SK-N-SH (cell line): ENCODE measurements around the gene FLYWCH2. TPM values are rescaled to one million over a fixed set of nuclear protein-coding genes. Genes with fewer than 3 reads are reported as not detected.
A peak's percentile ranks its signal among the peaks of the same experiment; 100 is the strongest.

Experiments used
- CTCF ChIA-PET: fragments of 300-600, 350-600 bp; formaldehyde crosslinking; extraction: SDS; loops from one replicate; lab custom pipeline; 2021; lab: Yijun Ruan, JAX
- POLR2A ChIA-PET: fragments of 350-600 bp; sonication (Branson Sonifier 250); formaldehyde crosslinking; extraction: SDS; loops from one replicate; lab custom pipeline; 2020; ENCODE audit warnings: antibody characterized with exemption, inconsistent platforms; lab: Yijun Ruan, JAX
- DNase-seq: peaks from one replicate; pipeline ENCODE4 v3.0.0; 2012
- H2AFZ ChIP-seq: fragments of 200-600 bp; sonication (generic); 2 replicates; pipeline ENCODE4 v1.8.1; 2016; ENCODE audit warnings: antibody characterized with exemption, mild to moderate bottlenecking, low read depth
- H3F3A ChIP-seq: fragments of 200-600 bp; sonication (generic); replicated peaks from 2 replicates; pipeline ENCODE3; 2016; ENCODE audit warnings: antibody characterized with exemption, mild to moderate bottlenecking; ENCODE audit not compliant: insufficient read depth
- H3K27ac ChIP-seq, 2 experiments: fragments of 200-500 bp in 1 of 2; fragments of 200-600 bp in 1 of 2; sonication (Bioruptor generic) in 1 of 2; sonication (generic), shearing (Covaris generic) in 1 of 2; 2 replicates each; pipeline versions ENCODE4 v1.5.1 to v1.6.1; 2014 to 2016; ENCODE audit warnings: low read depth in 2 of 2, inconsistent platforms in 1 of 2, low read length in 1 of 2, mild to moderate bottlenecking in 1 of 2, mixed read lengths in 1 of 2
- H3K27me3 ChIP-seq: fragments of 200-600 bp; sonication (generic), shearing (Covaris generic); 2 replicates; pipeline ENCODE4 v1.6.1; 2016; ENCODE audit warnings: mixed run types; ENCODE audit not compliant: insufficient read depth
- H3K36me3 ChIP-seq, 2 experiments: fragments of 200-500 bp in 1 of 2; fragments of 200-600 bp in 1 of 2; sonication (Bioruptor generic) in 1 of 2; sonication (generic) in 1 of 2; replicated peaks in 1 of 2; 2 replicates each; pipeline versions ENCODE3 to v1.5.1; 2014 to 2016; ENCODE audit warnings: low read length in 1 of 2, mild to moderate bottlenecking in 1 of 2; ENCODE audit not compliant: insufficient read depth in 2 of 2, control insufficient read depth in 1 of 2
- H3K4me1 ChIP-seq, 2 experiments: fragments of 200-500 bp in 1 of 2; fragments of 200-600 bp in 1 of 2; sonication (Bioruptor generic) in 1 of 2; sonication (generic), shearing (Covaris generic) in 1 of 2; 2 replicates each; pipeline versions ENCODE4 v1.5.1 to v1.6.1; 2014 to 2016; ENCODE audit warnings: low read depth in 1 of 2, low read length in 1 of 2, mixed run types in 1 of 2; ENCODE audit not compliant: insufficient read depth in 2 of 2, control insufficient read depth in 1 of 2
- H3K4me2 ChIP-seq: fragments of 200-600 bp; sonication (generic), shearing (Covaris generic); 2 replicates; pipeline ENCODE4 v1.6.1; 2017; ENCODE audit warnings: mixed run types
- H3K4me3 ChIP-seq, 2 experiments: fragments of 200-500 bp in 1 of 2; fragments of 200-600 bp in 1 of 2; sonication (Bioruptor generic) in 1 of 2; sonication (generic), shearing (Covaris generic) in 1 of 2; 2 replicates each; pipeline versions ENCODE4 v1.5.1 to v1.8.1; 2014 to 2016; ENCODE audit warnings: low read depth in 2 of 2, inconsistent platforms in 1 of 2, low read length in 1 of 2, mild to moderate bottlenecking in 1 of 2, mixed read lengths in 1 of 2, moderate library complexity in 1 of 2
- H3K79me2 ChIP-seq: fragments of 200-600 bp; sonication (generic); 2 replicates; pipeline ENCODE4 v1.8.1; 2017; ENCODE audit warnings: mild to moderate bottlenecking; ENCODE audit not compliant: insufficient read depth
- H3K9ac ChIP-seq: fragments of 200-600 bp; sonication (generic); 2 replicates; pipeline ENCODE4 v1.6.1; 2017; ENCODE audit warnings: mixed run types
- H3K9me2 ChIP-seq: fragments of 200-600 bp; sonication (generic); 2 replicates; pipeline ENCODE4 v1.6.1; 2017; ENCODE audit warnings: mixed run types
- H3K9me3 ChIP-seq: fragments of 200-600 bp; sonication (generic); 2 replicates; pipeline ENCODE4 v1.6.1; 2017; ENCODE audit warnings: mixed run types, mild to moderate bottlenecking, moderate library complexity
- H4K20me1 ChIP-seq: fragments of 200-600 bp; sonication (generic); 2 replicates; pipeline ENCODE4 v1.6.1; 2017; ENCODE audit warnings: mild to moderate bottlenecking, mixed run types; ENCODE audit not compliant: insufficient read depth
- CHD2 ChIP-seq: fragments of 150-350 bp; IDR thresholded peaks from 2 replicates; pipeline ENCODE4 v1.6.1; 2018; ENCODE audit warnings: low read length; ENCODE audit not compliant: partially characterized antibody
- FOXJ3 ChIP-seq: sonication (generic); formaldehyde crosslinking; IDR thresholded peaks from 2 replicates; pipeline ENCODE4 v1.5.1; 2020; ENCODE audit warnings: mild to moderate bottlenecking, missing genetic modification reagents
- GATA2 ChIP-seq: sonication (generic); formaldehyde crosslinking; IDR thresholded peaks from 2 replicates; pipeline ENCODE4 v1.5.0; 2020; ENCODE audit warnings: mild to moderate bottlenecking, missing genetic modification reagents
- MEF2A ChIP-seq: IDR thresholded peaks from 2 replicates; pipeline ENCODE4 v1.4.0; 2012; ENCODE audit warnings: low read depth, borderline replicate concordance
- NFIC ChIP-seq: IDR thresholded peaks from 2 replicates; pipeline ENCODE4 v1.4.0; 2012; ENCODE audit warnings: borderline replicate concordance
- POLR2AphosphoS5 ChIP-seq: IDR thresholded peaks from 2 replicates; pipeline ENCODE4 v1.6.1; 2012; ENCODE audit warnings: low read depth, low read length
- RAD21 ChIP-seq: IDR thresholded peaks from 2 replicates; pipeline ENCODE4 v1.6.1; 2012; ENCODE audit warnings: mild to moderate bottlenecking, low read length
- RFX5 ChIP-seq: IDR thresholded peaks from 2 replicates; pipeline ENCODE4 v1.6.1; 2012; ENCODE audit warnings: mild to moderate bottlenecking, improper control_type of control experiment, low read length
- SMC3 ChIP-seq: IDR thresholded peaks from 2 replicates; pipeline ENCODE4 v1.6.1; 2012; ENCODE audit warnings: low read depth, low read length, improper control_type of control experiment
- TEAD4 ChIP-seq: IDR thresholded peaks from 2 replicates; pipeline ENCODE4 v1.4.0; 2012; ENCODE audit warnings: mild to moderate bottlenecking, borderline replicate concordance; ENCODE audit not compliant: insufficient read depth
- WGBS: methylation state at CpG from one replicate; pipeline ENCODE4 v1.1.6; 2017; ENCODE audit warnings: low lambda C conversion rate; 5-methylcytosine and 5-hydroxymethylcytosine counted together
- polyA plus RNA-seq, 3 experiments: library from polyadenylated mRNA; depleted of rRNA; stranded (reverse); fragments of >200 nt; gene quantifications; 2 replicates each; pipeline ENCODE4 v1.2.3, GENCODE V29; 2012
- TF ChIP-seq, protein P1 (sequence below): IDR thresholded peaks from 2 replicates; pipeline ENCODE4; 2012
- TF ChIP-seq, protein P2 (sequence below): IDR thresholded peaks from 2 replicates; pipeline ENCODE4 v1.4.0; 2012; ENCODE audit warnings: low read depth
- TF ChIP-seq, protein P3 (sequence below): fragments of 150-350 bp; IDR thresholded peaks from 2 replicates; pipeline ENCODE4 v1.6.1; 2017; ENCODE audit warnings: antibody characterized with exemption, low read length, low read depth, borderline replicate concordance
- TF ChIP-seq, protein P4 (sequence below): IDR thresholded peaks from 2 replicates; pipeline ENCODE4 v1.4.0; 2012; ENCODE audit warnings: low read depth, borderline replicate concordance
- TF ChIP-seq, protein P5 (sequence below): fragments of 200-600 bp; sonication (generic); IDR thresholded peaks from 2 replicates; pipeline ENCODE4 v1.6.1; 2017; ENCODE audit warnings: antibody characterized with exemption, mild to moderate bottlenecking, moderate library complexity

The FLYWCH2 gene
- polyA plus RNA-seq, 1 of the 3 experiments (the other 2 are of a cell fraction): 64.8 TPM

DNA sequence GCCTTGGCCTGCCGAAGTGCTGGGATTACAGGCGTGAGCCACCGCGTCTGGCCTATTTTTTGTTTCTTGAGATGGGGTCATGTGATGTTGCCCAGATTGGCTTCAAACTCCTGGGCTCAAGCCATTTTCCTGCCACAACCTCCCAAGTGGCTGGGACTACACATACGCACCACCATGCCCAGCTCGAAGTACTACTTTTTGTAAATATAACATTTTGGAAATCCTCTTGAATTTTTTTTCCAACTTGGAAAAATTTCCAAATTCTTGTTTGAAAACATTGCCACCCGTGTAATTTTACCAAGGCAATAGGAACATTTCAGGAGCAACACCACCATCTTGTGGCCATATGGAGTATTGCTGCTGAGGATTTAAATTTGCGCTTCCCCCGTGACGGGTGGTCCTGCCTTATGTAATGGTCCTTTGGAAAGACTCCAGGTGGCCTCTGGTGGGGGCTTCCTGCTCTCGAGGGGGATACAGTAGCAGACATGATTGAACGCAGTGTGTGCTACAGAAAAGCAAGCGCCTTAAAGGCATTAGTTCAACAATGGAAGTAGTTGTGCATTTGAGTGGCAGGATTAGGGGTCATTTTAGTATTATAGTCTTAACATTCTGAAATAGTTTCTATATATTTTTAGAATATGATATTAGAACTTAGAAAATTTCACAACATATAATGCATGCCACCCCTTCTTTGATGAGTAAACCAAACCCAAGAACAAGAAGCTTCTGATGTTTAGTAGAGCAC, 36.7 kb downstream of the FLYWCH2 start:
- ChIA-PET POLR2A (interaction anchor here (0.7 to 0.9 kb wide), 2 partner anchors 14 to 220 kb away, joined by 3 read pairs; no protein-coding TSS in a partner anchor), CTCF (interaction anchor here (0.6 to 4.3 kb wide), 29 partner anchors 8 to 413 kb away, joined by 3 to 25 read pairs (median 4); partner anchors contain the start of genes FLYWCH1 and ZG16B)
- peak; percentile 84 for DNase-seq
- peak overlapping the region in 1 of 2 experiments; percentile 46; a peak in 2 of 4 replicates for H3K27ac ChIP-seq
- H2AFZ ChIP-seq: no peak overlapping the region
- TF ChIP-seq, protein P1, sequence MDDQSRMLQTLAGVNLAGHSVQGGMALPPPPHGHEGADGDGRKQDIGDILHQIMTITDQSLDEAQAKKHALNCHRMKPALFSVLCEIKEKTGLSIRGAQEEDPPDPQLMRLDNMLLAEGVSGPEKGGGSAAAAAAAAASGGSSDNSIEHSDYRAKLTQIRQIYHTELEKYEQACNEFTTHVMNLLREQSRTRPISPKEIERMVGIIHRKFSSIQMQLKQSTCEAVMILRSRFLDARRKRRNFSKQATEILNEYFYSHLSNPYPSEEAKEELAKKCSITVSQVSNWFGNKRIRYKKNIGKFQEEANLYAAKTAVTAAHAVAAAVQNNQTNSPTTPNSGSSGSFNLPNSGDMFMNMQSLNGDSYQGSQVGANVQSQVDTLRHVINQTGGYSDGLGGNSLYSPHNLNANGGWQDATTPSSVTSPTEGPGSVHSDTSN: no peak
- TF ChIP-seq GATA2 (CRISPR knock-in tag): no peak
- TF ChIP-seq, protein P2, sequence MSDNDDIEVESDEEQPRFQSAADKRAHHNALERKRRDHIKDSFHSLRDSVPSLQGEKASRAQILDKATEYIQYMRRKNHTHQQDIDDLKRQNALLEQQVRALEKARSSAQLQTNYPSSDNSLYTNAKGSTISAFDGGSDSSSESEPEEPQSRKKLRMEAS: no peak
- no peak for TF ChIP-seq FOXJ3 (CRISPR knock-in tag)
- TF ChIP-seq, protein P3, sequence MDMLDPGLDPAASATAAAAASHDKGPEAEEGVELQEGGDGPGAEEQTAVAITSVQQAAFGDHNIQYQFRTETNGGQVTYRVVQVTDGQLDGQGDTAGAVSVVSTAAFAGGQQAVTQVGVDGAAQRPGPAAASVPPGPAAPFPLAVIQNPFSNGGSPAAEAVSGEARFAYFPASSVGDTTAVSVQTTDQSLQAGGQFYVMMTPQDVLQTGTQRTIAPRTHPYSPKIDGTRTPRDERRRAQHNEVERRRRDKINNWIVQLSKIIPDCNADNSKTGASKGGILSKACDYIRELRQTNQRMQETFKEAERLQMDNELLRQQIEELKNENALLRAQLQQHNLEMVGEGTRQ: peak; percentile 52; the same call in 1 of the 2 replicates
- TF ChIP-seq, protein P4, sequence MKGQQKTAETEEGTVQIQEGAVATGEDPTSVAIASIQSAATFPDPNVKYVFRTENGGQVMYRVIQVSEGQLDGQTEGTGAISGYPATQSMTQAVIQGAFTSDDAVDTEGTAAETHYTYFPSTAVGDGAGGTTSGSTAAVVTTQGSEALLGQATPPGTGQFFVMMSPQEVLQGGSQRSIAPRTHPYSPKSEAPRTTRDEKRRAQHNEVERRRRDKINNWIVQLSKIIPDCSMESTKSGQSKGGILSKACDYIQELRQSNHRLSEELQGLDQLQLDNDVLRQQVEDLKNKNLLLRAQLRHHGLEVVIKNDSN: peak; percentile 80; the same call in 1 of the 2 replicates
- no peak for TF ChIP-seq NFIC
- TF ChIP-seq TEAD4: no peak
- TF ChIP-seq, protein P5, sequence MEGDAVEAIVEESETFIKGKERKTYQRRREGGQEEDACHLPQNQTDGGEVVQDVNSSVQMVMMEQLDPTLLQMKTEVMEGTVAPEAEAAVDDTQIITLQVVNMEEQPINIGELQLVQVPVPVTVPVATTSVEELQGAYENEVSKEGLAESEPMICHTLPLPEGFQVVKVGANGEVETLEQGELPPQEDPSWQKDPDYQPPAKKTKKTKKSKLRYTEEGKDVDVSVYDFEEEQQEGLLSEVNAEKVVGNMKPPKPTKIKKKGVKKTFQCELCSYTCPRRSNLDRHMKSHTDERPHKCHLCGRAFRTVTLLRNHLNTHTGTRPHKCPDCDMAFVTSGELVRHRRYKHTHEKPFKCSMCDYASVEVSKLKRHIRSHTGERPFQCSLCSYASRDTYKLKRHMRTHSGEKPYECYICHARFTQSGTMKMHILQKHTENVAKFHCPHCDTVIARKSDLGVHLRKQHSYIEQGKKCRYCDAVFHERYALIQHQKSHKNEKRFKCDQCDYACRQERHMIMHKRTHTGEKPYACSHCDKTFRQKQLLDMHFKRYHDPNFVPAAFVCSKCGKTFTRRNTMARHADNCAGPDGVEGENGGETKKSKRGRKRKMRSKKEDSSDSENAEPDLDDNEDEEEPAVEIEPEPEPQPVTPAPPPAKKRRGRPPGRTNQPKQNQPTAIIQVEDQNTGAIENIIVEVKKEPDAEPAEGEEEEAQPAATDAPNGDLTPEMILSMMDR: peak; percentile 93
- no peak for TF ChIP-seq CHD2
- no peak for TF ChIP-seq RFX5
- peak; percentile 86 for TF ChIP-seq RAD21
- peak; percentile 59 for TF ChIP-seq SMC3
- no peak for TF ChIP-seq POLR2AphosphoS5
- no peak for TF ChIP-seq MEF2A
- peaks cover 27% of the 10 kb centered on the region for H3F3A ChIP-seq
- no peaks in the 10 kb centered on the region for H4K20me1 ChIP-seq
- H3K79me2 ChIP-seq: peaks cover 24% of the 10 kb centered on the region; the same call in 1 of the 2 replicates
- H3K9ac ChIP-seq: no peak overlapping the region
- H3K4me3 ChIP-seq: peak overlapping the region in 1 of 2 experiments; percentile 38; a peak in 1 of 4 replicates
- no peaks in the 10 kb centered on the region for H3K9me2 ChIP-seq
- peaks cover 5 to 32% of the 10 kb centered on the region in 2 experiments for H3K36me3 ChIP-seq
- no peak overlapping the region for H3K4me2 ChIP-seq
- peaks cover 0 to 17% of the 10 kb centered on the region in 2 experiments; a peak in 3 of 4 replicates for H3K4me1 ChIP-seq
- H3K27me3 ChIP-seq: no peaks in the 10 kb centered on the region
- no peaks in the 10 kb centered on the region for H3K9me3 ChIP-seq
- WGBS: 21% methylated on average over 13 of the region's 13 CpGs
